ENCODE data around the gene STARD3. TPM values are rescaled to one million over a fixed set of nuclear protein-coding genes. Genes with fewer than 3 reads are reported as not detected.
A peak's percentile ranks its signal among the peaks of the same experiment; 100 is the strongest.

The STARD3 gene
- total and polyA plus RNA-seq, 2 of the 13 experiments (the other 11 are each of a cell fraction or from before 2014, with no cell fraction given) = 34.6 to 100 TPM

DNA sequence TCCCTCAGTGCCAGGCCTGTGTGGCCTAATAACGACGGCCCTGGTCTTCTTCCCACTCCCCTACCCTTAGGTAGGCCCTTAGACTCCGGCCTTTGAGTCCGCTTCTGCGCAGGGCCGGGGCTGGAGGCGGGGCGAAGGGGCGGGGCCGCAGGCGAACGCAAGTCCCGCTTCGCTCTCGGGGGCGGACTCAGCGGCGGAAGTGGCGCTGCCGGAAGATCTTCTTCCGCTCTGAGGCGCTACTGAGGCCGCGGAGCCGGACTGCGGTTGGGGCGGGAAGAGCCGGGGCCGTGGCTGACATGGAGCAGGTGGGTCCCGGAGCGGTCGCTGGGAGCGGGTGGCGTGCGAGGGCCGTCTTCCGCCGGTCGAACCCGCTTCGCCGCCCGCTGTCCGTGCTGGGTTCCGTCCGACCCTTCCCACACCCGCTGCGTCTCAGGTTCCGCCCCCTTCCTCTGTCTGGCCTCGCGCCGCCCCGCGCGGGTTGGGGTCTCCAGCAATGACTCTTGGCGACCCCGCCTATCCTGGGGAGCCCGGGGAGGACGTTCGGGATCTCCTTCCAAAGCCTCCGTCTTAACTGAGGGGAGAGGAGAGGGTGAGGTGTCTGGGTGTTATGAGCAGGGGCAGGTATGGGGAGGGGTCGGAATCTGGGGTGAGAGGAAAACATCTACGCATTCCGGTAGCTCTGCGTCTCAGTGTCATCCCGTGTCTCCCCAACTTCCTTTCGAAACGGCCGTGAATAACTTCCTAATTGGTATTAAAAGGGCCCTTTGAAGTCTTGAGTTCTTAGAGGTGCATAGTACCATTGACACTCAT lies at the start of gene STARD3 (continued):
- TF ChIP-seq ZNF142 (CRISPR knock-in tag; IDR thresholded peaks at IDR 0.05) = 0 out of 2 replicates have a peak, but pooled peaks have one; percentile 16
- TF ChIP-seq ZNF766 (CRISPR knock-in tag; IDR thresholded peaks at IDR 0.05; ENCODE audit: borderline replicate concordance) = peak; percentile 75
- TF ChIP-seq ZNF33B (CRISPR knock-in tag; IDR thresholded peaks at IDR 0.05) = no peak
- no peak for TF ChIP-seq ZNF207 (IDR thresholded peaks at IDR 0.05; ENCODE audit: borderline replicate concordance)
- peak; percentile 93 for TF ChIP-seq KDM2A (CRISPR knock-in tag; IDR thresholded peaks at IDR 0.05; ENCODE audit: borderline replicate concordance, low read depth)
- TF ChIP-seq TRAFD1 (CRISPR knock-in tag; IDR thresholded peaks at IDR 0.05; ENCODE audit: borderline replicate concordance) = 0 out of 2 replicates have a peak, but pooled peaks have one; percentile 21
- TF ChIP-seq ZBTB7A (CRISPR knock-in tag; IDR thresholded peaks at IDR 0.05) = peak; percentile 88; the same call in 1 of the 2 replicates
- TF ChIP-seq TBL1XR1 (IDR thresholded peaks at IDR 0.05; ENCODE audit: borderline replicate concordance, low read length, partially characterized antibody) = no peak
- peak; percentile 73; the same call in 1 of the 2 replicates for TF ChIP-seq KDM4B (CRISPR knock-in tag; IDR thresholded peaks at IDR 0.05)
- TF ChIP-seq RCOR2 (CRISPR knock-in tag; IDR thresholded peaks at IDR 0.05) = no peak; the same call in 1 of the 2 replicates
- peak; percentile 83; the same call in 1 of the 2 replicates for TF ChIP-seq ZFP90 (CRISPR knock-in tag; IDR thresholded peaks at IDR 0.05; ENCODE audit: borderline replicate concordance)
- no peak for TF ChIP-seq ZNF550 (CRISPR knock-in tag; IDR thresholded peaks at IDR 0.05; ENCODE audit: borderline replicate concordance)
- 0 out of 2 replicates have a peak, but pooled peaks have one; percentile 21 for TF ChIP-seq ZFP41 (CRISPR knock-in tag; IDR thresholded peaks at IDR 0.05; ENCODE audit: borderline replicate concordance)
- peak; percentile 81 for TF ChIP-seq ZNF746 (CRISPR knock-in tag; IDR thresholded peaks at IDR 0.05)
- peak; percentile 62; the same call in 1 of the 2 replicates for TF ChIP-seq ZNF547 (CRISPR knock-in tag; IDR thresholded peaks at IDR 0.05)
- peak; percentile 14; the same call in 1 of the 2 replicates for TF ChIP-seq NCOA2 (CRISPR knock-in tag; IDR thresholded peaks at IDR 0.05)
- TF ChIP-seq, protein P1, sequence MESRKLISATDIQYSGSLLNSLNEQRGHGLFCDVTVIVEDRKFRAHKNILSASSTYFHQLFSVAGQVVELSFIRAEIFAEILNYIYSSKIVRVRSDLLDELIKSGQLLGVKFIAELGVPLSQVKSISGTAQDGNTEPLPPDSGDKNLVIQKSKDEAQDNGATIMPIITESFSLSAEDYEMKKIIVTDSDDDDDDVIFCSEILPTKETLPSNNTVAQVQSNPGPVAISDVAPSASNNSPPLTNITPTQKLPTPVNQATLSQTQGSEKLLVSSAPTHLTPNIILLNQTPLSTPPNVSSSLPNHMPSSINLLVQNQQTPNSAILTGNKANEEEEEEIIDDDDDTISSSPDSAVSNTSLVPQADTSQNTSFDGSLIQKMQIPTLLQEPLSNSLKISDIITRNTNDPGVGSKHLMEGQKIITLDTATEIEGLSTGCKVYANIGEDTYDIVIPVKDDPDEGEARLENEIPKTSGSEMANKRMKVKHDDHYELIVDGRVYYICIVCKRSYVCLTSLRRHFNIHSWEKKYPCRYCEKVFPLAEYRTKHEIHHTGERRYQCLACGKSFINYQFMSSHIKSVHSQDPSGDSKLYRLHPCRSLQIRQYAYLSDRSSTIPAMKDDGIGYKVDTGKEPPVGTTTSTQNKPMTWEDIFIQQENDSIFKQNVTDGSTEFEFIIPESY (CRISPR knock-in tag; IDR thresholded peaks at IDR 0.05) = no peak
- no peak for TF ChIP-seq NCOA5 (CRISPR knock-in tag; IDR thresholded peaks at IDR 0.05)
- TF ChIP-seq HDAC2 (CRISPR knock-in tag; IDR thresholded peaks at IDR 0.05) = peak; percentile 48; the same call in 1 of the 2 replicates

All from HepG2 (cell line).